ENCODE measurements around the gene DUOXA2. TPM values are rescaled to one million over a fixed set of nuclear protein-coding genes. Genes with fewer than 3 reads are reported as not detected.

Gene DUOXA2
- total RNA-seq, 4 donors from 2014 or later, result 0.67 TPM; not detected in 3

DNA sequence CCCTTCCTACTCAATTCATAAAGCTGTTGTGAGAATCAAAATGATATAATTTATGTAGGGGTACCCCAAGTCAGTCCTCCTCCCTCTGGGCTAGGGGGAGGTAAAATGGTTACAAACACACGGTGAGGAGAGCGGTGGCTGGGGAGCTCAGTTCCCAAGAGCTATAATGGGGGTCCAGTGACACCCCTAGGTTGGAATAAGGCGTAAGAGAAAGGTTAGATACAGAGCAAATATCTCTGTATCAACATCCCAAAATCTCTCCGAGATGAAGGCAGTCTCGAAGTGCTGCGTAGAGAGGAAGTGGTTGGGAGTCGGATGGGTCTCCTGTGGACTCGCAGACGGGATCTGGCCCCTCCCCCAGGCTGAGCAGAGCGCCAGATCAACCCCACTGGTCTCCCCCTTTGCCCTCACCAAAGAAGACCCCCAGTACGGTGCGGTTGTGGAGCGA lies 2.0 kb upstream of the DUOXA2 start:
- no peaks in the 10 kb centered on the region for H3K36me3 ChIP-seq
- H3K4me1 ChIP-seq, result peaks cover 0 to 35% (median 24%) of the 10 kb centered on the region in 4 donors
- peak overlapping the region in 2 of 4 donors; percentile 10 to 25 for H3K4me3 ChIP-seq
- peaks cover 0 to 42% of the 10 kb centered on the region in 2 donors for H3K27me3 ChIP-seq
- H3K9me3 ChIP-seq, result no peaks in the 10 kb centered on the region
- TF ChIP-seq, protein P1, sequence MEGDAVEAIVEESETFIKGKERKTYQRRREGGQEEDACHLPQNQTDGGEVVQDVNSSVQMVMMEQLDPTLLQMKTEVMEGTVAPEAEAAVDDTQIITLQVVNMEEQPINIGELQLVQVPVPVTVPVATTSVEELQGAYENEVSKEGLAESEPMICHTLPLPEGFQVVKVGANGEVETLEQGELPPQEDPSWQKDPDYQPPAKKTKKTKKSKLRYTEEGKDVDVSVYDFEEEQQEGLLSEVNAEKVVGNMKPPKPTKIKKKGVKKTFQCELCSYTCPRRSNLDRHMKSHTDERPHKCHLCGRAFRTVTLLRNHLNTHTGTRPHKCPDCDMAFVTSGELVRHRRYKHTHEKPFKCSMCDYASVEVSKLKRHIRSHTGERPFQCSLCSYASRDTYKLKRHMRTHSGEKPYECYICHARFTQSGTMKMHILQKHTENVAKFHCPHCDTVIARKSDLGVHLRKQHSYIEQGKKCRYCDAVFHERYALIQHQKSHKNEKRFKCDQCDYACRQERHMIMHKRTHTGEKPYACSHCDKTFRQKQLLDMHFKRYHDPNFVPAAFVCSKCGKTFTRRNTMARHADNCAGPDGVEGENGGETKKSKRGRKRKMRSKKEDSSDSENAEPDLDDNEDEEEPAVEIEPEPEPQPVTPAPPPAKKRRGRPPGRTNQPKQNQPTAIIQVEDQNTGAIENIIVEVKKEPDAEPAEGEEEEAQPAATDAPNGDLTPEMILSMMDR (IDR thresholded peaks at IDR 0.05), result no peak
- TF ChIP-seq POLR2A (IDR thresholded peaks at IDR 0.05), result no peak
- H3K27ac ChIP-seq, result no peak overlapping the region
- DNase-seq, result no peak

DNA sequence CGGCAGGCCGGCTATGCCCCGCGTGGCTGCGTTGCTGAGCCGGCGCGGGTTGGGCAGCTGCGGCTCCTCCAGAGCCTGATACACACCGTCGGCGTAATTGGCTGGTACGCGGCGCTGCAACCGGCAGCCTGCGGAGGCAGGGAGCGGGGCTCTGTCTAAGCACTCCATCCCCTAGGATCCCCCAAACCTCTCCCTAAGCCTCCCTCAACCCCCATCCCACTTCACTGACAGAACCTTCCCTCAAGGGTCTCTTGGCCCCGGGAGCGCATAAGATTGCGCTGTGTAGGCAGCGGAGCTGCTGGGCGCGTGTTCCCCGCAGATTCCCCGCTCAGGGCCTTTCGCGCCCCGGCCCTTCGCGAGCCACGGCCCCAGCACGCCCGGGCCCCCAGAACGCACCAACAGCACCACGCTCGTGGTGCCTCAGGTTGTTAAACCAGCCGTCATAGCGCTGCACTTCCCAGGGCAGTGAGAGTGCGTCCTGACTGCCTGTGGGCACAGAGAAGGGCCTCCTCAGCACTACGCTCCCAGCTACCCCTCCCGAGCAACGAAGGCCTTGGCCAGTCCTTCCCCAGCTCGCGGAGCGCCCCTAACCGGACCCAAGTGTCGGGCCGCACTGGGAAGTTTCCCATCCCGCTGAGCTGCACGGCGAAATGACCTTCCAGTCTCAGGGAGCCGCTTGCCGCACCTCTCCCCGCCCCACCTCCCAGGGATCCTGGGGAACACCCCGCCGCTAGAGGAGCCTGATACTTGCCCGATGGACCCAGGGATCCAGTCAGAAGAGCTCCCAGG lies 1.3 kb upstream of the DUOXA2 start:
- Histone ChIP-seq H3K9me3 (no peaks in the 10 kb centered on the region), H3K36me3 (no peaks in the 10 kb centered on the region), H3K27ac (no peak overlapping the region), H3K4me1 (peaks cover 0 to 39% (median 24%) of the 10 kb centered on the region in 4 donors), H3K27me3 (peaks cover 0 to 48% of the 10 kb centered on the region in 2 donors), H3K4me3 (peak overlapping the region in 2 of 4 donors; percentile 10 to 25)
- TF ChIP-seq, protein P1 (IDR thresholded peaks at IDR 0.05), result no peak
- TF ChIP-seq POLR2A (IDR thresholded peaks at IDR 0.05), result no peak
- no peak for DNase-seq

DNA sequence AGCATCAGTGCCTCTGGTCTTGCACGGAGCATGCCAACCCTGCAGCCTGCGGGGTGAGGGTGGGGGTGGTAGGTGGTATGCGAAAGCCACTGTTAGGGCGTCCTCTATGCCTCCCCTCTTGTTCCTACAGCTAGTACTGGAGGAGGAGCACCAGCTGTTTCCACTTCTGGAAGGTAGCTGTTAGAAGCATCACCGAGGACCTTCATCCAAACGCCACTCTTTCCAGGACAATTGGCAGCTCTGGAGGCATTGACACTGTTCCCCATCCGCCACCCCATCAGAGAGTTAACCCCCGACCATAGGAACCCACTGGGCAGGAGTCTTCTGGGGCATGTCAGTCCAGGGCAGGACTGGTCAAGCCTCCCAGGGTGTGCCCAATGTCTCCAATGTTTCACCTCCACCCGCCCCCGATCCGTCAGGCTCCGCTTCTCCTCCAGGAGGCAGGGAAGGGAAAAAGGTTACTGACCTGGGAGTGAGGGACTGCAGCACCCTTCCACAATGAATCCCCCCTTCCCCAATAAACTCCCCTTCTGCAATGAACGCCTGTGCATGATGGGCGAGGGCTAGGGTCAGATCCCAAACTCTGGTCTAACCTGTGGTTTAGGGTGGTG lies 641 bp upstream of the DUOXA2 start:
- no peak for DNase-seq
- Histone ChIP-seq H3K4me3 (no peak overlapping the region), H3K4me1 (peaks cover 0 to 42% (median 24%) of the 10 kb centered on the region in 4 donors)

DNA sequence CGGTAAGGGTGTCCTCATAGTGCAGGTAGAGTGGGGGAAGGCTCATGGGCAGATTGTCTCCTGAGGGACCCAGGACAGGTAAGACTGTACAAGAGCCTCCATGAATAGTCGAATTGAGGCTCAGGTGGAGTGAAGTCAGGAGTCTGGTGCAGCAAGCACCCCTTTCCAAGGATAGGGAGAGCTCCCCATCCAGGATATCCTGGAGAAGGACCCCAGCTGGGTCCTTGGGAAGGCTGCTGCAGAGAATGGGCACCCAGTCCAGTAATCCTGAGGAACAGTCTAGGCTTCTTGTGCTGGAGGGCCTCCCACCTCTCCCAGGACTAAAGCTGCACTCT lies 592 bp downstream of the DUOXA2 start:
- Histone ChIP-seq H3K4me3 (no peak overlapping the region), H3K36me3 (no peaks in the 10 kb centered on the region), H3K4me1 (peaks cover 0 to 42% (median 24%) of the 10 kb centered on the region in 4 donors), H3K27ac (no peak overlapping the region), H3K9me3 (no peaks in the 10 kb centered on the region), H3K27me3 (peaks cover 0 to 49% of the 10 kb centered on the region in 2 donors)
- DNase-seq, result no peak
- TF ChIP-seq POLR2A (IDR thresholded peaks at IDR 0.05), result no peak
- TF ChIP-seq, protein P1 (IDR thresholded peaks at IDR 0.05), result no peak

More for the DNA sequence above, 641 bp upstream of the DUOXA2 start:
- no peaks in the 10 kb centered on the region for H3K36me3 ChIP-seq
- H3K9me3 ChIP-seq, result no peaks in the 10 kb centered on the region
- H3K27ac ChIP-seq, result no peak overlapping the region
- TF ChIP-seq POLR2A (IDR thresholded peaks at IDR 0.05), result no peak
- TF ChIP-seq, protein P1 (IDR thresholded peaks at IDR 0.05), result no peak
- H3K27me3 ChIP-seq, result peaks cover 0 to 49% of the 10 kb centered on the region in 2 donors

DNA sequence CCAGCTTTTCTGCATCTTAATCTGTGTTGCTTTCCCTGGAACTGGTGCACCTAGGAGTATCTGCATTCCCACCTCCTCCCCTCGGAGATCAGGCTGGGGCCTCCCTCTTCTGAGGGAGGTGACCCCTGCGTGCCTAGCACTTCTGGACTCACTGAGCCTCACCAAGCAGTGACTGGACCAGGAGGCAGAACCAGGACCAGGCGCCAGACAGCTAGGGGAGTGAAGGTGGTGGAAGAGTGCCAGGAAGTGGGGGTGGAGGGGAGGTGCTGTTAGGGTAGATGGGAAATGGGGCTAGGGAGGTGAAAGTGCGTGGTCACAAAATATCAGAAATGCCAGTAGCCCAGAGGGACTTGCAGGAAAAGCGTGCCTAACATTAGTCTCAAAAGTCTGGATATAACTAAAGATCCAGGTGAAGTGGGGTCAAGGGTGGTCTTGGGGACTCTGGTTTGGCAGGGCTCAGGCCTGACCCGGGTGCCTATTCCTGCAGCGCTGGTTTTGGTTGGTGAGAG lies 1.2 kb downstream of the DUOXA2 start:
- peaks cover 0 to 49% of the 10 kb centered on the region in 2 donors for H3K27me3 ChIP-seq
- H3K36me3 ChIP-seq, result no peaks in the 10 kb centered on the region
- no peak overlapping the region for H3K27ac ChIP-seq
- no peaks in the 10 kb centered on the region for H3K9me3 ChIP-seq
- H3K4me3 ChIP-seq, result no peak overlapping the region
- no peak for DNase-seq
- TF ChIP-seq, protein P1 (IDR thresholded peaks at IDR 0.05), result no peak
- no peak for TF ChIP-seq POLR2A (IDR thresholded peaks at IDR 0.05)
- H3K4me1 ChIP-seq, result peaks cover 0 to 42% (median 24%) of the 10 kb centered on the region in 4 donors
